Thyroid gland (tissue), 4 donors: ENCODE results near the gene STEAP3.

ENCODE experiments used
- CTCF ChIP-seq, 6 experiments: fragments of 200-600 bp in 3 of 6; fragments of 450-650 bp in 3 of 6; sonication (generic) in 3 of 6; IDR thresholded peaks; one replicate each; pipeline ENCODE4 v1.5.1; 2016 to 2019; ENCODE audit warnings: antibody characterized with exemption in 6 of 6, mild to moderate bottlenecking in 2 of 6, inconsistent platforms in 1 of 6, moderate library complexity in 1 of 6
- POLR2A ChIP-seq, 2 donors: fragments of 450-650 bp; IDR thresholded peaks; one replicate each; pipeline ENCODE4 v1.6.1; 2017; ENCODE audit warnings: antibody characterized with exemption in 2 of 2, mild to moderate bottlenecking in 2 of 2, moderate library complexity in 1 of 2

- TF ChIP-seq POLR2A (IDR thresholded peaks at IDR 0.05) (no peak), CTCF (IDR thresholded peaks at IDR 0.05) (no peak)
Measured at GRCh38 chr2:119286661-119287060, 63.0 kb downstream of the STEAP3 start.
